Measurements from ENCODE around the gene ASCL1.

ASCL1 gene

DNA sequence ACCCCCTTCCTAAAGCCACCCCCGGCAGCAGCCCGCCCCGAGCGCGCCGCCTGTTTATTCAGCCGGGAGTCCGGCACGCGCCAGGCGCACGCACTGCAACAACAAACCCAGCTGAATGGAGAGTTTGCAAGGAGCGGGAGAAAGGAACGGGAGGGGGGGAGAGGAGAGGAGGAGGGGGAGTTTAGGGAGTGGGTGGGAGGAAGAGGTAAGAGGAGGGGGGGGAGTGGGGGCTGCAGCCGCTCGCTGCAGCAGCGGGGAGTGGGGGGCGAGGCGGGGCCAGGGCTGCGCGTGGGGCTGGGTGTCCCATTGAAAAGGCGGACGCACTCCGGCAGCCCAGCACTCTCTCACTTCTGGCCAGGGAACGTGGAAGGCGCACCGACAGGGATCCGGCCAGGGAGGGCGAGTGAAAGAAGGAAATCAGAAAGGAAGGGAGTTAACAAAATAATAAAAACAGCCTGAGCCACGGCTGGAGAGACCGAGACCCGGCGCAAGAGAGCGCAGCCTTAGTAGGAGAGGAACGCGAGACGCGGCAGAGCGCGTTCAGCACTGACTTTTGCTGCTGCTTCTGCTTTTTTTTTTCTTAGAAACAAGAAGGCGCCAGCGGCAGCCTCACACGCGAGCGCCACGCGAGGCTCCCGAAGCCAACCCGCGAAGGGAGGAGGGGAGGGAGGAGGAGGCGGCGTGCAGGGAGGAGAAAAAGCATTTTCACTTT, at the start of gene ASCL1:
ASCL1 (plus strand) TSS at position 336 of the 712 bp plus-strand sequence. CDS start 571 bp downstream, outside the sequence.
- DNase-seq, result no peak

DNA sequence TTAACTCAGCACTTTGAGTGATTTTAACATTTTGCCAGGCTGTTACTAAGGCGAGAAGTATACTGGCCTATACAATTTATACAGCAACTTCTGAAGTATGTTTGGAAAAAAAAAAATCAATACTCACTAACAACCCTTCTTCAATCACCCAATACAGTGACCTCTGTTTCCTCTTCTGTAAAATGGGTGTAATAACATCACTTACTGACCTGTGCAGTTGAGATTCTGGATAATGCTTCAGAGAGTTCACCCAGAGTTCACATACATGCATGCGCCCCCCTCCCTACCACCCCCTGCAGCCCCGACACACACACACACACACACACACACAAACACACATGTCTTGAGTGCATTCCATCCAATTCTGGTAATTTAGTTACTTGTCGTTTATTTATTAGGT, 49.6 kb upstream of the ASCL1 start:
- no peak for DNase-seq

DNA sequence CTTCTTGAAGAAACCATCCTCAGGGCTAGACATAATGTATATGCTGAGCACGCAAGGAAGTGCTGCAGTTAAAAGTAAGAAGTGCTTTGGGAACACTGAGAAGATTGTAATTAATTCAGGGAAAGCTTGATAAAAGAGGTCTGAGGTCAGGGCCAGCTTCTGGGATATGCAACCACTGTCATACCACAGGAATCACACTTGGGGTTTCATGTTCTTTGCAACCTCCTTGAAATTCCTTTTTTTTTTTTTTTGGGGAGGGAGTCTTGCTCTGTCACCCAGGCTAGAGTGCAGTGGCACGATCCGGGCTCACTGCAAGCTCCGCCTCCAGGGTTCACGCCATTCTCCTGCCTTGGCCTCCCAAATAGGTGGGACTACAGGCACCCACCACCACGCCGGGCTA, 47.3 kb upstream of the ASCL1 start:
- DNase-seq, result no peak

DNA sequence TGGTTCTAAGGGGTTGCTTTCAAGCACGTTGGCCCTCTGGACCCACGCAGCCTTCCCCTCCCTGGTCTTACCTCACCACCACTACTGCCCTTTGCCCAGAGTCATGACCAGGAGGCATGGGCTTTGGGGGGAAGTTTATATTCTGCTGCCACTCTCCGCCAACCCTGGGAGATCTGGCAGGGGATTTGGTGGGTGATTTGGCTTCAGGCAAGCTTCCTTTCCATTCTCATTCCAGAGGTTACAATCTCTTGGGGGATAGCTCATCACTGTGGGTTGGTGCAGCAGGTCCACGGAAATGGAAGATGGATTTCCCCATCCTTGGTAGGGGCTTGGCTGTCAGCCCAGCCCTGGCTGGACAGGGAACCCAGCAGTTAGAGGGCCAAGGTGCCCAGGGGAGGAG, 46.7 kb upstream of the ASCL1 start:
- DNase-seq, result no peak

DNA sequence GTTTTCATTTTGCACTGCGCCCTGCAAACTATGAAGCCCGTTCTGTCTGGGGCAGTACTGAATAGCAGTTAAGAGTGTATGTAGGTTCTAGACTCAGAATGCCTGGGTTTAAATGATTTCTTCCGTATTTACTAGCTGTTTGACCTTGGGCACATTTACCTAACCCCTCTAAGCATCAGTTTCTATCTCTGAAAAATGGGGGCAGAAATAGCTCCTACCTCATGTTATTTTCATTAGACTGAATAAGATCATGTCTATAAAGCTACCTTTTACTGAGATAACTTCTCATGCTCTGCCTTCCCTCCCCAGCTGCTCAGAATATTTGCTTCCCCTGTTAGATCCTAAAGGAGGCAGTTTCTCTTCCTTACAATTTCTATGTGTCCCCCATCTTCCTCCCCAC, 46.2 kb upstream of the ASCL1 start:
- DNase-seq, result no peak

DNA sequence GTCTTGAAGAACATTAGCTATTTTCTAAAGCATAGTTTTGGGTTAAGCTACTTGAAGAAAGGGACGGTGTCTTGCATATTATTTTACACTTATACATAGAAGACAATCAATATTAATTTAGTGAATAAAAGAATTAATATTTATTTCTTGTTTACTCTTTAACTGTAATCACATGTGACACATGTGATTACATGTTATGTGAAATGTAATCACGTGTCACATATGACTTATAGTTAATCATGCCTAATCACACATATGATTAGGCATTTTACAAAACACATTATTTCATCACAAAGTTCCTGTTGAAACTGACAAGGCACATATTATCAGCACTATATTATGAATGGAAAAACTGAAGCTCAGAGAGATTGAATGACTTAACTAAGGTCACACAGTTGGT, 45.2 kb upstream of the ASCL1 start:
- no peak for DNase-seq

DNA sequence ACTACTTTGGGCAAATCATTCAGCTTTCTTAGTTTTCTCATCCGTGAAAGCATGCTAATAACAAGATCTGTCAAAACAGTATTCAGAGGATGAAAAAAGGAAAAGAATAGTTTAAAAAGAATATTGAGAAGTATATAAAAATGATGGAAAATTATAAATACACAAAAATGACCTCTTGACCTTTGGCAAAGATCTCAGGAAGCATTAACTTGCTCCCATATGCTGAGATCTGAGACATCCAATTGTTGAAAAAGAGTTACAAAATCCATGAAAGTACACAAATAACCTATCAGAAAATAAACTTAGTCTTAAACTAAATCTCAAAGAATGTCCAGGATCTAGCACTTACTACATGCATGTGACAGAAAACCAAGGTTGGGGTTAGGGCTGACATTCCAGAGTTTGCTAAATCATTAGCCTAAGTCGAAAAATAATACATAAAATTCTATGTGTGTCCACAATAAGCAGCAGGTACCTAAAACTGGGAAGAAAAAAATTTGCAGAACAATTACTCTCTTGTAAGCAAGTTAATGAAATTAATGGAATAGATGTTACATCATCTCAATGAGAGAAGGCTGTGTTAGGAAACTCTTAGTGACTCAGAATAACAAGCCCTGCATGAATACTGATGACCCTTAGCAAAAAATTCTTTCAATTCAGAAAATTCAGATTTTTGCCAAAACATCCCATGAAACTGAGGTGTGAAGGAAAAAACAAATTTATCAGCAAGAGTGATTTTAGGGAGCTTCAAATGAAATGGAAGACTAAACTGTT, 43.8 kb upstream of the ASCL1 start:
- DNase-seq, result no peak

DNA sequence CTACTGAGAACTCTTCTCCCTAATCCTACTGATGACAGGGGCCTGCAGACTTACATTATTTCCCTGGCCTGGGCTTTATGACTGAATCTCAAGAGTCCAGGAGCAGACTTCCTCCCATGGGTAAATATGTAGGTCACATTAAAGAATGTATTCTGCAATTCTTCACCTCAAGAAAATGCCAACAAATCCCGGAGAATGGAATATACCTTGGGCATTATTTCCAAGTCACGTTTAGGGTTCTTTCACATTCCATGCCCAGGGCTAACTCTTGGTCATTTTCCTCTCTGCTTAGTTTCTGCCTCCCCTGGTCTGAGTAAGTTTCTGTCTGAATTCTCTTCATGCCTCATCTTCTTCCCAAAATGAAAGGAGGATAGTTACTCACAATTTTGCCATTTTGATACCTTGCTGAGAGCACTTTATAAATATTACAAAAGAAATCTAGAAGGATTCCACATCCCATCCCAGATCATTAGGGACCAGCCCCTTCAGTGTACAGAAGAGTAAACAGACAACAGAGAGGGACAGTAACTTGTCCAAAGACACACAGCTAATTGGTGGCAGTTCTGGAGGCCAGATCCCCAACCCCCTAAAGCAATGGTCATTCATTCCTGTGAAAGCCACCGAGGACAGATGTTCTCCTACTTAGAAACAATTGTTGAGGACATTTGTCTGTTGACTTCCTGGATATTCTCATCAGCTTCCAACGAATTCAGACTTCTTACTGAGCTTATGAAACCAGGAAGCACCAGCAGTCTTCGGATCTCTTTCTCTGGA, 41.0 kb upstream of the ASCL1 start:
- DNase-seq, result no peak

DNA sequence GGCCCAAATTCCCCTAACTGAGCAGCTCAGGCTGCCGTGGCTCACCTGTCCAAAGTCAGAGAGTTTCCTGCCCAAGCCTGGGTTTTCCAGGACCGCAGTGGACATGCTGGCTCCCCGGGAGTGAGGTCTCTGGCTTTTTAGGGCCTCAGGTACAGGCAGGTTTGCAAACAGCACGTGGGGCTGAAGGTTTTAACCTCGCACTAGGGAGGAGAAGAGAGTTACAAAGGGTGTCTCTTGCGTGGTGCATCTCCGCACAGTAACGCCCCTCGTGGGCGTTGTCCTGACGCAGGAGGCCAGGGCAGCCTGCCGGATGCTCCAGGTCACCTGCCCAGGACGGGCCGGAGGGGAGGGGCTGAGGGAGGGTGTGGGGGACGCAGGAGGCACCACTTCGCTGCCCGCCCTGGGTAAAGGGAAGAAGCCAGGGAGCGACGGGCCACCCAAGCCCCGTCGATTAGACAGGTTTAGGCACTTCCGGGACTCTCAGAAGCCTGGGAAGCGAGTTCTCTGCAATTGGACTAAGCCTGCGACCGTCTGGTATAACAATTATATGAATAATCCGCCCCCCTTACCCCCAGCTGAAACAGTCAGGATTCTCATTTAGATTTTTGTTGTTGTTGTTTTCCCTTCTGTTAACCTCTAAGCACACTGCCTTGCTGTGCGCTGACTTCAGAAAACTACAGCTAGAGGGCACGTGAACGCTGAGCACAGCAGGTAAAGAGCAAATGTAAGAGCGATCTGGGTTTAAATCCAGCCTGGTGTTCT, 40.3 kb upstream of the ASCL1 start, which contains the start of gene PAH:
PAH (minus strand) TSS at position 219 of the 762 bp plus-strand sequence; CDS start at position 105, 114 bp downstream.
- peak; percentile 1 for DNase-seq

DNA sequence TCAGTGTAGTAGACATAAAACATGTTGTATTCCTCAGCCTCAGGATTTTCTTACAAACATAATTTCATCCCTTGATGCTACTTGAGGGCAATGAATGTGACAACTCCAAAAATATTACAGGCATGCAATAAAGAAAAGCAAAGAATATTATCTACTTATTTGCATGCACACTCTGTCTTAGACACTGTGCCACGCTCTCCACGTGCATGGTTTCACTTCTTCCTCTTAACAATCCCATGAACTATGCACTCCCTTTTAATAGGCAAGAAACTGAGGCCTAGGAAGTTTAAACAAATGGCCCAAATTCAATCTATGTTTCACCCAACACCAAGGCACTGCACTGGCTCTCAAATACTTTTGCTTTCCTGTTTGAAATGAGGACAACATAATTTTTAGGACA, 38.6 kb upstream of the ASCL1 start:
- DNase-seq, result no peak

DNA sequence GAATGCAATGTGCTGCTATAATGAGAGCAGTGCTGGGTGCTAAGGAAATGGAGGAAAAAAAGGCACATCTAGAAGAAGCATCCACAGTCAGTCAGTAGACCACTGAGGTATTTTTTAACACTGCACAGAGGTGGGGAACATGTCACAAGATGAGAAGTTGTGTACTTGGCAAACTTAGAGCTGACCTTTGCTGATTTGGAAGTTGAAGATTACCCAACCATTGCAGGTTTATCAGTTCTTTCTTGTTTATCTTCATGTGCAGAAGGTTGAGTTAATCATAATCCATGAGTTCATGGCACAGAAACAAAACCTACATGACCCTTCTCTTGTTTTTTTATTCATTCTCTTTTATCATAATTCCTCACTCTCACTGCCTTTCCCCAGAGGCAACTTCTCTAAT, 37.2 kb upstream of the ASCL1 start:
- no peak for DNase-seq

DNA sequence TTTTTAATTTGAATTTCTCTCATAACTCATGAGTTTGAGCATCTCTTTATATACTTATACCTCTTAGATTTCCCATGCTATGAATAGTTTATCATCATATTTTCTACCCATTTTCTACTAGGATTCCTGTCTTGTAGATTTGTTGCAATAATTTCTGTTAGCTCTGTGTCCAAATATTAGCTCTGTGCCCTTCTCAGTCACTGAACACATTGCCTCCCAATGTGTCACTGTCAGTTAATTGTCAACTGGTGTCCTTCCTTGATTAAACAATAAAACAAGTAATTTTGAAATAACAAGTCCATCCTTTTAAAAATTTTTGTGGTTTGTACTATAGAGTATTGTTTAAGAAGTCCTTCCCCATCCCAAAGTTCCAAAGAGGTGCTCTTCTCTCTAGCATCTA, 36.2 kb upstream of the ASCL1 start:
- DNase-seq, result no peak

DNA sequence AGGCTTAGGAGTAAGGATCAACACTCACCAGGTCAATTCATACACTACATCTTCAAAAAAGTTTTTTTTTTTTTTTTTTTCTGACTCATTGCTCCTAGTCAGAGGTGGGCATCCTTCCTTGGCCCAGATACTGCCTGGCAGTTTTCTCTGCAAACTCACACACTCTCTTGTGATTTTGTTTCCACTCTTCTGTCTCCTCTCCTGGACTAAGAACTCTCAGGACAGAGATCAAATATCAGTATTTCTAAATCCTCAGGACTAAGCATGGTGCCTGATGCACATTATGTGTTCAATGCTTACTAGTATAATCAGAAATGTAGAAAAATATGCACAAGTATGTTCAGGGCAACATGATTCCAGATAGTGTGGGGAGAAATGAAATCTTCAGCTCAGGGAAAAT, 30.3 kb upstream of the ASCL1 start:
- no peak for DNase-seq

DNA sequence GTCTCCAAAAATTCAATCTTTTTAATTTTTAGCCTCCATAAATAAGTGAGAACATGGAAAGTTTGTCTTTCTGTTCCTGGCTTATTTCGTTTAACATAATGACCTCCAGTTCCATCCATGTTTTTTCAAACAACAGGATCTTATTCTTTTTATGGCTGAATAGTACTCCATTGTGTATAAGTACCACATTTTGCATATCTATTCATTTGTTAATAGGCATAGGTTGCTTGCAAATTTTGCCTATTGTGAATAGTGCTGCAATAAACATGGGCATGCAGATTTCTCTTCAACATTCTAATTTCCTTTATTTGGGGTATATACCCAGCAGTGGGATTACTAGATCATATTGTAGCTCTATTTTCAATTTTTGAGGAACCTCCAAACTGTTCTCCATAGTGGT, 24.3 kb upstream of the ASCL1 start:
- no peak for DNase-seq

DNA sequence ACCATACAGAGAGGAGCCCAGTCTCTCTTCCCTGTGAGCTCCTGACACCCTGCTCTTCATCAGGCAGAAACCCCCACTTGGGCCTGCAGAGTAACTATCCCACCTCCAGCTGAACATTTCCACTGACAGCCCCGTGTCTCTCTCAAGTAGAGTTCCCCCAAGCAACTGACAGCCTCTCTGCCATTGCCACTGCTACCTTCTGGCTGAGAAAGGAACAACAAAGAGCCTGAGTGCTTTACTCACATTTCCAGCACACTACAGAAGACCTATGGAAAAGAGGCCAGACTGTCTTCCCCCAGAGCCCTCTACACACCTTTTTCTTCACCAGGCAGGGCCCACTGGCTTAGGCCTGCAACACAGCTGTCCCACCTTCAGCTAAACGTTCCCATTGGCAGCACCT, 18.4 kb upstream of the ASCL1 start:
- no peak for DNase-seq

DNA sequence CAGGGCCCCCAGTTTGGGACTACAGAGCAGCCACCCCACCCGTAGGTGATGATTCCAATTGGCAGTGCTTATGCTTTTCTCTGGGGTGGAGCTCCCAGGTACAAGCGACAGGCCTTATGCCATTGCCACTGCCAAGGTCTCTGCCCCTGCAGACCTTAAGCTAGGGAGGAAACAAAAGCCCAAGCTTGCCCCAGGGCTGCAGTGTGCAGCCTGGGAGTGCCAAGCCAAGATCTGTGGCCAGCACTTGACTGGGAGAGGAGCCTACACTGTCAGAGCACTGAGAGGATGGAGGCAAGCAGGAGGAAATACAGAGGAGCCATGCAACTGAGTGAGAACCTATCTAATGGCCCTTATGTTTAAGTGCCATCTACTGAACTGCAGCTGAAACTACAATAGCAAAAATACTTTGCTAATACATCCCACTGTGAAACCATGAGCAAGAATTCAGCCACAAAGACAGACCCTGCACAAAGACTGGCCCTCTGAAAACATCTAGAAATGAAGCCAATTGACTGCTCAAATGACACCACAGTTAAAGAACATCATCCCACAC, 17.7 kb upstream of the ASCL1 start:
- DNase-seq, result no peak

DNA sequence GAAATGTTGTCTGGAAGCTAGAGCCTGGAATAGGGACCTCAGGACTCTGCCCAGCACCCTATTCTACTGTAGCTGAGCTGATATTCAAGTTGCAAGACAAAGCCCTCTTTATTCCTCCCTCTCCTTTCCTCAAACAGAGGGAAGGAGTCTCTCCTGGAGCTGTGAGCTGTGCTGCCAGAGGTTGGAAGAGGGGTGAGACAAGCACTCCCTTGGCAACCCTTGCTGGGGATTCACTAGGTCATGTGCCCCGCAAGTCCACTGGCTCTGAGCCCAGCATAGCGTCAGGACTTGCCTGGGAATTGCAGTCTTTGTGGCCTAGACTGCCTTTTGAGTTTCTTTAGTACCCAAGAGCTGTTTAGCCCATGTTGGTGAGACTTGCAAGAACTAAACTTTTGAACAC, 11.4 kb upstream of the ASCL1 start:
- no peak for DNase-seq

DNA sequence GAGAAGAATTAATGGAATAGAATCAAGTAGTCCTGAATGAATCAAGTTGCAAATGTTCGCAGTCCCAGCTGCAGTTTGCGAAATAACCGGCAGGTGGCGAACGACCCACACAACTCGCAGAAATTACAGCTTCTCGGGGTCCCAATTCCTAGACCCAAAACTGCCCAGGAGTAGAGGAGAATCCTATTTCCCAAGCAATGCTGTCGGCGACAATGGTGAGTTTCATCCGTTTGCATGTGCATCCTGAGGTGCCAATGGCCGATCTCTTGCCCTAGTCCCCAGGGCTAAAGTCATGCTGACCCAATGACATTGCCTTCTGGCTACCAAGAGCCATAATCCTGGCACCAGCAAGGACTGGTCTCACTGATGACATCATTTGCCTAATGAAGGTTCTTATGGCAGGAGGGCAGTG, 8.5 kb upstream of the ASCL1 start:
- peak; percentile 54 for DNase-seq

DNA sequence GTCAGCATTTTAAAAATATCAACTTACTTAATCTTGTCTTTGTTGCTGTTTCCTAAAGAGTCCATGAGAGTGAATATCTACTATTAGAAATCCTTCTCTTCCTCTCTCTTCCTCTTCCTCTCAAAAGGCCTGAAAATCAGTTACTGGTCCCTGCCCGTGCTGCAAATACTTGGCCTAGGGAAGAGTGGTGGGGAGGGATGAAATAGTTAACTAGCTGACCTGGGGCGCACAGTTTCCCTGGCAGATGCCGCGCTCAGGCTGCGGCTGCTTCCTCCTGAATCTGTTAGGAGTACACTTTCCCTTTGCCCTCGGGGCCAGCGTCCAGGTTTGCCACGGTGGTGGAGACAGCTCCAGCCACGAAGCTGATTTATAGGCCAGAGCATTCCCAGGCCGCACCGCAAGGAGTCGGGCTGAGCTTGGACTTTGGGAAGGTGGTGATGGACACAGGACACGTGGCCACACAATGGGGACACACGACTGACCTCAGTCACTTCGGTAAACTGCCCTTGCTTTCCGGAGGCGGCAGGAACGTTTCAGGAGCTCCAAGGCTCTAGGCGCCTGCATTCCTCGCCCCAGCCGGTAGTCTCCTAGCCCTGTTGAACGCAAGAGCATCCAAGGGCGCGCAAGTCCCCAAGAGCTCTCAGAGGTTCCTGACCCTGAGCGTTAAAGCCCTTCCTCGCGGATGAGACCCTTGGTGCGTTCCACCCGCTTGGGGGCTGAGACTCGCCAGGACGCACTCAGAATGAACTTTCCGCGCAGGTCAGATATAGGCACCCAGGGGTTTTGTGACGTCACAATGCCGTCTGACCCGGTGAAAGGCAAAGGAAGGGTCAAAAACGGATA, 7.1 kb upstream of the ASCL1 start:
- DNase-seq, result no peak

DNA sequence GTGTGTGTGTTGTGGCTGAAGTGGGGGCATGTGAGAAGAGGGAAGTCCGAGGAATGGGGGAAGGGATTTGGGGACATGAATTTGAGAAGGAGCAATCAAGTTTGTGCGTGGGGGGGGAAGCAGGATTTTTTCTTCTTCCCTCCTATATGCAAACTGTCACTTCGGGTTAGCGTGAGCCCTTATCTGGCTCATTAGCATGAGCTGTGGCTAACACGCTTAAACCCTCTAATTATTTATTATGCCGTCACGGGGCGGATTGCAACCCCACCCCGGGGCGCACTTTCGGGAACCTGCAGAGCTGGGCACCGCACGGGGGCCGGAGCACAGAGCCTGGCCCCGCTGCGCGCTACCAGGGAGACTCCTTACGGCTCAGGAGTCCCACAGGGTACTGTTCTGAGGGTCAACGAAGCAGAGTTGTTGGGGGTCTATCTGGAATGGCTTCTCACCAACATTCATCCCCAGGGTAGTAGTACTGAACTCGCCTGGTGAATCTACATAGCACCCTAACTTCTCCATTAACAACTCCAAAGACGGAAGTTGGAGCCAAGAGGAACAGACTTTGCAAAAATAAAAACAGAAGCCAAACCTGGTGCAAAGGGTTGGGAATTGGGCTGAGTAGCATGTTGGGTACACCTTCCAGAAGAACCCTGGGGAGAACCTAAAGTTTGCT, 6.4 kb upstream of the ASCL1 start:
- no peak for DNase-seq

DNA sequence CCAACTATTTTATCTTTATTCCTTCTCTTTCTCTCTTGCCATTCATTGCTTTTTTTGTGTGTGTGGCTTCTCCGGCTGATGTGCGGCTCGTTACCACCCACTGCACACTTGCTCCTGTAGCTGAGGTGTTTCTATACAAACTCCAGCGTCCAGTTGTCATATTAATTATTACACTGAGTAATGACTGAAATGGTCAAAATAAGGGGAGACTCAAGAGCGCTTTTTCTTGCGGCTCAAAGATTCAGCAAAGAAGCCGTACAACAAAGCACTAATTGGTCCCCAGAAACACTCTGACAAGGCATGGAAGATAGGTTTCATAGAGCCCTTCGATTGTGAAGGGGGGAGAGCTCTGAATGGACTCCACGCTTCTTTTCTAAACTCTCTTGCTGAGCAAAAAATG, 5.6 kb upstream of the ASCL1 start:
- no peak for DNase-seq
